GM19372 (cell line): ENCODE measurements around the gene FALEC.

Experiments used
- ATAC-seq: cut with Tn5 transposase; IDR thresholded peaks from one replicate; pipeline ENCODE4 v1.9.1; 2021; ENCODE audit warnings: mild to moderate bottlenecking, low read depth, moderate library complexity; ENCODE audit not compliant: unreplicated experiment

The FALEC gene

GRCh38 chr1:150515328-150516049 lies at the start of gene FALEC:
Gene FALEC (plus strand): TSS chr1:150515752.
- peak; percentile 98 for ATAC-seq

GRCh38 chr1:150466964-150467363 lies 48.6 kb upstream of the FALEC start:
- no peak for ATAC-seq

- no peak for ATAC-seq
Measured at GRCh38 chr1:150469291-150469690, 46.3 kb upstream of the FALEC start.

GRCh38 chr1:150472601-150473200 lies 42.9 kb upstream of the FALEC start:
- no peak for ATAC-seq

DNA sequence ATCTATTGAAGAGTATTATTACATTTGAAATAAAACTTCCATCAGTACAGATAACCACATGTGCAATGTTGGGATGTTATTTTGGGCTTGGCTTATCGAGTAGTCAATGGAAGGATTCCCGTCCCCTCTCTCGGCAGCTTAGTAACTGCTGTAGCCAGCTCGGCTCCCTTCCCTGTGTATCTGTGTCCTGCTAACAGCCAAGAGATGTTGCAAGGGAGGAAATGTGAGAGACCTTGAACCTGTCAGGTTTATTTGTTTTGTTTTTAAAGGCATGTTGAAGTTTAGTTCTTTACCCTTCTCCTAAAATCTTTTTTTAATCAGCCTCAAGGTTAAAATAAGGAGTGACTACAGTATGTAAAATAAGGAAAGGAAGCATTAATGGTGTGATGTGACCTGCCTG lies 41.9 kb upstream of the FALEC start:
- no peak for ATAC-seq

DNA sequence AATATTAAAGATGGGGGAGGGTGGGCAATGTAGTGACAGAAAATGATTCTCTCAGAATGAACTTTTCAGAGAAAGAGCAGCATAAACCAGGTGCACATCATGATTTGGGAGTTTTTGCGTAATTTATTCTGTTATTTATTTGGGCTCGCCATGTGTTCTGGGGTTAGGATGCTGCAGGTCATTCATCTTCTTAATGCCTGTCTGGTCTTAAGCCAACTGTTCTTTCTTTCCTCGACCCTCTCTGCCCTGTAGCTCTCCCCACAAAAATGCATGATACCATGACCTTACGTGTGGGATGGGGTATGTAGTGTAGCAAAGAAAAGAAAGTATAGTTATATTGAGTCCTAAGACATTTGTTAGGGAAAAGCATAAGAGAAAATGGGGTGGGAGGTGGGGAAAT lies 40.7 kb upstream of the FALEC start:
- no peak for ATAC-seq

- ATAC-seq: no peak
Measured at GRCh38 chr1:150476754-150477153, 38.8 kb upstream of the FALEC start.

DNA sequence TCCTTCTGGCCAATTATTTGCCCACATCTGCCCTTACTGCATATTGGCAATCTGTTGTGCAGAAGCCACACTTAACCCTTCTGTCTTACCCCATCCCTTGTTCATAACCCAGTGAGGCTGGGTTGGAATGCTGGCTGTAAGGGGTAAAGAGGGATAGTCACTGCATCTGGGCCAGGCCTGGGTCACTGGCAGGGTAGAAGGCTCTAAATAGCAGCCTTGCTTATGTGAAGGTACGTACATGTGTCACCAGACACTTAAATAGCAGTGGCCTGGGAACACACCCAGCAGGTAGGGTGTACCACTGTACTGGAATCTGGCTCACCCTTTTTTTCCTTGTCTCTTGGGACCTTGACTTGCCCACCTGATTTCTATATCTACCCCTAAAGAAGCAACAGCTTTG lies 38.2 kb upstream of the FALEC start:
- ATAC-seq: no peak

GRCh38 chr1:150477733-150478132 lies 37.8 kb upstream of the FALEC start:
- no peak for ATAC-seq

DNA sequence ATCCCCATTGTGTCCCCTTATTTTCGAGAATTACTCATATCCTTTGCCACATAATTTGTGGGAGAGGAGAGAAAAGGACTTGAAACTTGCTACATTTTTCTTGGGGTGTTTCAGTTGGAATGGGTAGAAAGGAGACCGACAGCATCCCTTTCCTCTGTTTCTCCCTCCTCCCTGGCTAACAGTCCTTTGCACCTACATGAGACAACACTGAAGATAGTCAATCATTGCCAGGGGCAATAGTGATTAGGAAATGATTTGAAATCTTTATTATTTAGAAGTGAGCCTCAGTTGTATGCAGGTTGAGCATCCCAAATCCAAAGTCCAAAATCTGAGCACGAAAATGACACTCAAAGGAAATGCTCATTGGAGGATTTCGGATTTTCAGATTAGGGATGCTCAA lies 36.2 kb upstream of the FALEC start:
- no peak for ATAC-seq

DNA sequence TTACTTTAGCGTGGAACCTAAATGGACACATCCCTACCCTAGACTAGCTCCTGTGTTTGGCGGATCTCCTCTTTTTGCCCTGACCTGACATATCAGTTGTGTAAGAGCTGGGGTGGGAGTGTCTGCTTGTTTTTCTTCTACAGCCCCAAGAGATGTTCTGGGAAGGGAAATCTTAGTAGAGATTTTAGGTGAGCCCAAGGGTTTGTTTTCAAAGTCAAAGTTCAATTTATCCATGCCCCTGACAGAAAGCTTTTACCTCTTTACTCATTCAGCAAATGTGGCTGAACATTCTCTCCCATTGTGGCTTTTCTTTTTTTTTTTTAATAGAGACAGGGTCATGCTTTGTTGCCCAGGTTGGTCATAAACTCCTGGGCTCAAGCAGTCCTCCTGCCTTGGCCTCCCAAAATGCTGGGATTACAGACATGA lies 35.6 kb upstream of the FALEC start:
- ATAC-seq: no peak

- no peak for ATAC-seq
Measured at GRCh38 chr1:150484431-150484830, 31.1 kb upstream of the FALEC start.

DNA sequence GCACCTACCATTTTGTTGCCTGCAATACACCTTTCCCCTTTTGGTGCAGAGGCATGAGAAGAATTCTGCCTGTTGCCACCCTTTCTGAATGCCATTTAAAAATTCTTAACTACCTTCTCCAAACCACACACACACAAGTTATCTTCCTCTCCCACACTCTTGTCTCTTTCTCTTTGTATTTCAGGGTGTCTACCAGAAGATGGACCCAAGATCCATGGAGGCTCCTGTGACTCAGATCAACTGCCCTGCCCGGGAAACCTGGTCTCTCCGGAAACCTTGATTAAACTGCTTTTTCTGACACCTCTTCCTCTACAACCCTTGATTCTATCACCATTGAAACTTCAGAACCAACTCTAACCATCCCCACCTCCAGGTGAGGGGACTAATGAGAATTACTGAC lies 30.7 kb upstream of the FALEC start:
- ATAC-seq: no peak

DNA sequence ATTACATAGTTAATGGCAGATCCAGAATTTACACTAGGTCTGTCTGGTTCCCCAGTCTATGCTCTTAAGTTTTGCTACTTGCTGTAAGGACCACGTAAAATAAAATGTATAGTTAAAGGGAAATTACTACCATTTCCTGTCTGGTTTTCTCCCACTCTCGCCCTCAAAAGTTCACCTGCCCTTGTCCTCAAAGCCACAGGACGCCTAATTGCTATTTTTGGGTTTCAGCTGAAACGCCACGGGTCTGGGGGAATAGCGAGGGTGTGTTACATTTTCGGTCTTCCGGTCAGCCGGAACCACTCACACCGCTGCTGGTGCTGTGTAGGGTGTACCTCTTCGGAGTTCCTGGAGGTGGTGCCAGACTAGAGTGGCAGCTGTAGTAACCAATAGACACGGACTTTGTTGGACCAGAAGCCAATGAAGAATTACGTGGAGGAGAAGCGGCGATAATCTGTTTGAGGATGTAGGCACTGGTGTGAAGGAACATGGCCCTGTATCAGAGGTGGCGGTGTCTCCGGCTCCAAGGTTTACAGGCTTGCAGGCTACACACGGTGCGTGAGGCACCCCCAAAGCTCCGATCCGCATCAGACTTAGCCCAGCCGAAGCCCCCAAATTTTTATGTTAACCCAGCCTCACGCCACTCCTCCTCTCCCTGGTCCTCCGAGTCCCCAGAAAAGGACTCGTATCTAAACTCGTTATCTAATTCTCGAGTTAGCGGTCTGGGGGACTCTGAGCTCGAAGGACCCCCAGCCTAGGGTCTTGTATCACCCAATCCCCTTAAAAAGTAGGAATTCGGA lies 28.4 kb upstream of the FALEC start, which contains the start of gene TARS2:
Gene TARS2, plus strand, starts transcription at position 454 of the 797 bp plus-strand sequence. Its CDS starts 32 bp downstream, at position 486.
- ATAC-seq: peak; percentile 100

DNA sequence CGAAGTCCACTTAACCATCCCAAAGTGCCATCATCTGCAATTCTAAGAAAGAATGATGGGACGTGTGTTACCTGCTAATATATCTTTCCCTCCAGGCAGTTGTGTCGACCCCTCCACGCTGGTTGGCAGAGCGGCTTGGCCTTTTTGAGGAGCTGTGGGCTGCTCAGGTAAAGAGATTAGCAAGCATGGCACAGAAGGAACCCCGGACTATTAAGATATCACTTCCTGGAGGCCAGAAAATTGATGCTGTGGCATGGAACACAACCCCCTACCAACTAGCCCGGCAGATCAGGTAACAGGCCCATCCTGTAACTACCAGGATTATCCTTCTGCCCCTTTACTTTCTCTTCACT lies 27.8 kb upstream of the FALEC start:
- ATAC-seq: no peak

DNA sequence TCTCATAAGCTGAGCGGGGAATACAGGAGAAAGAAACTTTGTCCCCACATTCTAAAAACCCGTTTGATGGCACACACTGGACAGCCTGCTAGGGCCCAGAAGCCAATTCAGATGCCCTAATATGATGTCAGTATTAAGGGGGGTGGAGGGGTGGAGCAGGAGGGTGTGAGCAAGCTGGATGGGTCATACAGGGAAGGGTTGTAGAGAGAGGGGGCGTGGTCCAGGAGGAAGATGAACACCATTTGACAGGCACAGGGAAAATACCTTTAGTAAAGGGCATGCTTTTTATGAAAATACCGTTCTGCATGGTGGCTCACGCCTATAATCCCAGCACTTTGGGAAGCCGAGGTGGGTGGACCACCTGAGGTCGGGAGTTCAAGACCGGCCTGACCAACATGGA lies 22.4 kb upstream of the FALEC start:
- no peak for ATAC-seq

GRCh38 chr1:150498342-150498741 lies 17.2 kb upstream of the FALEC start:
- ATAC-seq: no peak

- ATAC-seq: no peak
Measured at GRCh38 chr1:150505431-150505830, 10.1 kb upstream of the FALEC start.

GRCh38 chr1:150507912-150508864 lies 7.4 kb upstream of the FALEC start, which contains the start of gene ECM1:
Gene ECM1 (plus strand): TSS chr1:150508109. CDS start chr1:150508210, 101 bp downstream.
- ATAC-seq: no peak

- ATAC-seq: no peak
Measured at GRCh38 chr1:150508982-150509381, 6.6 kb upstream of the FALEC start.
